HG03457 (cell line): ENCODE measurements around the gene PLXND1.
"Not testable (repeated sequence)": the region's sequence is repeated elsewhere in the genome, so short reads cannot be mapped to it uniquely, and the experiment has no call there.

Experiments
- ATAC-seq: cut with Tn5 transposase; IDR thresholded peaks from one replicate; pipeline ENCODE4 v1.9.1; 2021; ENCODE audit warnings: moderate number of reproducible peaks; ENCODE audit not compliant: unreplicated experiment

Gene PLXND1

GRCh38 chr3:129515108-129515820, 91.2 kb downstream of the PLXND1 start:
- ATAC-seq: not testable (repeated sequence)

GRCh38 chr3:129514563-129514962, 91.9 kb downstream of the PLXND1 start:
- ATAC-seq: no peak

GRCh38 chr3:129514110-129514509, 92.4 kb downstream of the PLXND1 start:
- no peak for ATAC-seq

GRCh38 chr3:129513705-129514104, 92.8 kb downstream of the PLXND1 start:
- no peak for ATAC-seq

- ATAC-seq: no peak
Observed at GRCh38 chr3:129512595-129512994, 93.9 kb downstream of the PLXND1 start.

GRCh38 chr3:129507181-129507831, 99.2 kb downstream of the PLXND1 start:
- ATAC-seq: no peak

- no peak for ATAC-seq
Observed at GRCh38 chr3:129506231-129506742, 100.2 kb downstream of the PLXND1 start.

GRCh38 chr3:129505341-129505740, 101.1 kb downstream of the PLXND1 start:
- ATAC-seq: no peak
